AG09309 (cell line): Measurements from ENCODE around the gene HDAC1.

ENCODE experiments used
- DNase-seq: peaks from one replicate; pipeline ENCODE4 v3.0.0-alpha.2; 2010; ENCODE audit warnings: low read depth
- H3K4me3 ChIP-seq: 2 replicates; pipeline ENCODE4 v1.5.1; 2011; ENCODE audit warnings: mild to moderate bottlenecking, low read depth, low read length, moderate library complexity; ENCODE audit not compliant: control insufficient read depth
- CTCF ChIP-seq: IDR thresholded peaks from 2 replicates; pipeline ENCODE4 v1.5.1; 2011; ENCODE audit warnings: mild to moderate bottlenecking, low read depth, low read length, inconsistent platforms; ENCODE audit not compliant: insufficient read depth, control insufficient read depth; ENCODE audit errors: missing control alignments

HDAC1 gene

GRCh38 chr1:32339363-32339978 lies 47.6 kb downstream of the HDAC1 start:
- no peak for DNase-seq
- TF ChIP-seq CTCF: no peak
- no peak overlapping the region for H3K4me3 ChIP-seq

DNA sequence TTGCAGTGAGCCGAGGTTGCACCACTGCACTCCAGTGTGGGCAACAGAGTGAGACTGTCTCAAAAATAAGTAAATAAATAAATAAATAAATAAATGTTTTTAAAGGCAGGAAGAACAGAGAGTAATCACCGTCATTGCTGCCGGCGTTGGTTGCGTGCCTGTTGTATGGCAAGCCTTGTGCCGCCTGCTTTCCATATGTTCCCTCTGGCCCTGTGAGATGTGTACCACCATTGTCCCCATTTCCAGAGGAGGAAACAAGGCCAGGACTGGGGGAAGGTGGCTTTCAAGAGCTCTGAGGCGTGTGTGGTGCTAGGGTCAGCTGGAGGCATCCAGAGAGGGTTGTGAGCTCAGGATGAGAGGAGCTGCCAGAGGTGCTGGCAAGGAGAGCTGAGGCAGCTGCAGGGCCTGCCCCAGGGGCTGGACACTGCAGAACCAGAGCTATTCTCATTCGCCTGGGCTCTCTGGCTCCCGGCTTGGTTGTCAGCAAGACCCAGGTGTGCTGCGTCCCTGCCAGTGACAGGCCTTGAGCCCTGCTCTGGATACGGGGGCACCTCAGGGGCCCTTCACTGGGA lies 49.4 kb downstream of the HDAC1 start:
- TF ChIP-seq CTCF: no peak
- no peak for DNase-seq

DNA sequence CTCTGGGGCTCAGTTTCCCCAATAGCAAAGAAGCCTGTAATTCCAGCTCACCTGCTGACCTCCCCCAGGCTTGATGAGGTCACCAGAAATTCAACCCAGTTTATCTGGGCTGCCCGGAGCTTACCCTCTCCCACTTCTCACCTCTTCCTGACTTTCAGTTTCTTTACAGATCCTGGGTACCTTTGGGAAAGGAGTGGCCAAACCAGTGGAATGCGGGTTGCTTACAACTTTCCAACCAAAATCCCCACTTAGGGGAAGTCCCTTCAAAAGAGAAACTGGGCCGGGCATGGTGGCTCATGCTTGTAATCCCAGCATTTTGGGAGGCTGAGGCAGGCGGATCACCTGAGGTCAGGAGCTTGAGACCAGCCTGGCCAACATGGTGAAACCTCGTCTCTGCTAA lies 50.1 kb downstream of the HDAC1 start:
- TF ChIP-seq CTCF: no peak
- no peak for DNase-seq
- H3K4me3 ChIP-seq: no peak overlapping the region

More for the DNA sequence above, 49.4 kb downstream of the HDAC1 start:
- no peak overlapping the region for H3K4me3 ChIP-seq

DNA sequence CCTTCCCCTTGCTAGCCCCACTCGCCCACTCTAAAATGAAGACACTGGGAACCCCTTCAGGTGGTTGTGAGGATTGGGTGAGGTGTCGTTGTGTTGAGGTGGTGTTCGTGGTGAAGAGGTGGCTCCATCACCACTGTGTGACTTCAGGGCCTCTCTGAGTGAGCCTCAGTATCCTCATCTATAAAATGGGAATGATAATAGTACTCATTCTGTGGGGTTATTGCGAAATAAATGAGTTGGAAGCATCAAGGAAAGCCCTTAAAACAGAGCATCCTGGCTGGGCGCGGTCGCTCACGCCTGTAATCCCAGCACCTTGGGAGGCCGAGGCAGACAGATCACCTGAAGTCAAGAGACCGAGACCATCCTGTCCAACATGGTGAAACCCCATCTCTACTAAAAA lies 50.8 kb downstream of the HDAC1 start:
- no peak overlapping the region for H3K4me3 ChIP-seq
- no peak for TF ChIP-seq CTCF
- DNase-seq: no peak

GRCh38 chr1:32345289-32345827 lies 53.5 kb downstream of the HDAC1 start:
- DNase-seq: no peak
- no peak overlapping the region for H3K4me3 ChIP-seq
- TF ChIP-seq CTCF: no peak

- TF ChIP-seq CTCF: no peak
- no peak for DNase-seq
Measured at GRCh38 chr1:32346532-32347157, 54.8 kb downstream of the HDAC1 start.

More at GRCh38 chr1:32346532-32347157, 54.8 kb downstream of the HDAC1 start:
- no peak overlapping the region for H3K4me3 ChIP-seq
